ENCODE data around the gene SUPT3H.
"Not testable (repeated sequence)": the region's sequence is repeated elsewhere in the genome, so short reads cannot be mapped to it uniquely, and the experiment has no call there.

The SUPT3H gene

DNA sequence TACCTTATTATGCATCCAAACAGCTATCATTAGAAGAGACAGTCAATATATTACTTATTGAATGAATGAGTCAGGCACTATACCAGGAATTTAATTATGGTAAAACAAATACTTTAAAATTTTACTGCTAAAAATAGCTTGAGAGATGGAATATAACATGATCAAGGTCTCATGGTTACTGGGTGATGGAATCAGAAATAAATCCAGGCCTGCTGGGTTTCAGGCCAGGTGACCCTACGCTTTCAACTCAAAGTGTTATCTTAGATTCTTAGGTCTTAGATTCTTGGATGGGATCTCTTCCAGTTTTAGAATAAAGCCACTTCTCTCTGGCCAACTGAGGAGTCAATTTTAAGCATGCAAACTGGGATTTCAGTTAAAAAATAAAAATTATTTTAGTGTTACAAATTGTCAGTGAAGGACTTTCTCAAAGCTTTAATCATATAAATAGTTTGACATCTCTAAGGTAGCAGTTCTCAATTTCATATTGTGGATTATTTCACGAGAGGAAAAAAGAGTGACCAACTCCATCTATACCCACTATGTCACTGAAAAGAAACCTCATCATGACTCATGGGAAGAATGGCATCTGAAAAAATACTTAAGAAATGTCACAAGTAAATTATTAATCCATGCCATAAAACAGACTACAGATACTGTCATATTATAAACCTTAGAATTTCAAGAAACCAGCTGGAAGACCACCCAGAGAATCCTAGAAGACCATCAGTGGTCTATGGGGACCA is 333.1 kb downstream of the SUPT3H start:
- DNase-seq, result no peak

DNA sequence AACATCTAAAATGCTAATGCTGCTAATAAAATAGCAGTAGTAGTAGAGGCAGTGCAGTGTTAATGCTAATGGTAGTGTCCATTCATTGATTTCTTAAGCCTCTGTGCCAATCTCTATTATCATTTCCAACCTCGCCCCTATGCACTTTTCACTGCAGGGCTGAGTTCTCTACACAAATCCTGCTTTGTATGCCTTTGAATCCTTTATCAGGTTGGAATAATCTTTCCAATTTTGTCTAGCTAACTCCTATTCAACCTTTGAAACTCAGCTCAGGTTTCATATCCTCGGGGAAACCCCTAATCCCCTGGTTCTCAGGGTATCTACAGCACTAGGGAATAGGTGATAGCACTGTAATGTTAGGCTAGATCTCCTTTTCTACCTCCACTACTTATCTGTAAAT is 333.6 kb downstream of the SUPT3H start:
- no peak for DNase-seq

DNA sequence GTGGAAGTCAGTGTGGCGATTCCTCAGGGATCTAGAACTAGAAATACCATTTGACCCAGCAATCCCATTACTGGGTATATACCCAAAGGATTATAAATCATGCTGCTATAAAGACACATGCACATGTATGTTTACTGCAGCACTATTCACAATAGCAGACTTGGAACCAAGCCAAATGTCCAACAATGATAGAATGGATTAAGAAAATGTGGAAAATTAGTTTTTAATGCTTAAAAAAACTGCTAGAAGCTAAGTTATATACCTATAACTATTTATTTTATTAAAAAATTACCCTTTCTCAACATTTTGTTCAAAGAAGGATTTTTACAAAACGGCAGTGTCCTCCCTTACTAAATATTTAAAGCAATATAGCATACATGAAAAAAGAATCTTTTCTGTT is 335.1 kb downstream of the SUPT3H start:
- DNase-seq, result not testable (repeated sequence)

DNA sequence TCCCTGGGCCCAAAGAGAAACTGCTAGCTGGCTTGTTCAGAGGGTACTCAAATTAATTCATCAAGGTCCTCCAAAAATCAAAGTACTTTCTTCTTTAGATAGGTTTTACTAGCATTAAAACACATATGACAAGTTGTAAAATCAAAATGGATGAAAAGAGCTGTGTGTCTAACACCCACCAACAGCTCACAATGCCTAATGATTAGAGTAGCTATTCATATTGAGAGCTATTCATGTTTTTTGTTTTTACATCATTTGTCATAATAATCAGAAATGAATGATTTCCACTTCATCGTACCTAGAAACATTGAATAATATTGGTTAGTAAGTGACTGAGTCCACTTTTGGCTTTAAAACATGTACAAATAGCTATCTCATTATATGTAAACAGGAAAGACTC is 339.5 kb downstream of the SUPT3H start:
- no peak for DNase-seq

DNA sequence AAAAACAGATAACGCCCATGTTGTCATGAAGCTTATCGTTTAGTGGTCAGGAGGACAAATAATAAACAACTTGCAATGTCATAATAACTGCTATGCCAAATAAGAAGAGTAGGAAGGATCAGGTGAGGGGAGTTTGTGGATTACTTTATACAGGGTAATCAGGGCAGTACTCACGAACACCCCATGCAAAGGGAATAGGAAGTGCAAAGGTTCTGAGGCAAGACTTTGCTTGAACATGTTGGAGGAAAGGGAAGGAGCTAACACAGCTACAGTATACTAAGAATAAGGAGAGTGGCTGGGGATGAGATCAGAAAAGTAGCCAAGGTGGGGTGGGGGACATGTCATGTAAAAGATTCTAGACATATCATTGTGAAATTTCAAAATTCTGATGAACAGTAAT is 341.6 kb downstream of the SUPT3H start:
- DNase-seq, result no peak

DNA sequence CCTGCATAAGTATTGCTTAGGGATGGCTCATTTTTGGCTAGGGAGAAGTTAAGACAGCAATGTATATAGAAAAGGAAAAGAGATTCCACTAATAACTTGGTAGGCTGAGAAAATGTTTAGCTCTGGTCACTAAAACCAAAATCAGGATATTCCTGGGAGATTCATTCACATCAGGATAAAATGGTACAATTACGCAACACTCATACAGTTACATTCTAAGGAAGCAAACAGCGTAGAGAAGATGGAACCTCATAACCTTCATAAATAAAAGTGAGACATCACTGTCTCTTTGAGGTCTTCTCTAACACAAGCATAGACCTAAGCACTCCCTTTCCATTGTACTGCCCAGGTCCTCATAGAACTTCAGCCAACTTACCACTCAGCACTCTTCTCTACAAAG is 345.3 kb downstream of the SUPT3H start:
- DNase-seq, result no peak

DNA sequence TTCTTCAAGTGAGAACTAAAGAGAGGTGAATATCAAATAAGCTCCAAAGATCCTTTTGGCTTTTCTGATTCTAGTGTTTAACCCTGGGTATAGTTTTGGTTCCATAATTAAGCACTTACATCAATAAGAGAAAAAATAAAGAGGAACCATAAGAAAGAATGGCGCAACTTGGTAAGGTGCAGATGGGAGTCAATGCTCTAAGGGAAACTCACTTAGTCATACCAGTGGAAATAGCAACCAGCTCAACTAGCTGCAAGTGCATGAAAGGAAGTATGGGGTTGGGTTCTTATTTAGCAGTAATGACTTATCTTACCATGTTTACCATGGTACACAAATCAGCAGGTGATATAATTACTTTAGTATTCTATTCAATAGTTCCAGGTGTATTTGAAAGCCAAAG is 346.1 kb downstream of the SUPT3H start:
- DNase-seq, result no peak

DNA sequence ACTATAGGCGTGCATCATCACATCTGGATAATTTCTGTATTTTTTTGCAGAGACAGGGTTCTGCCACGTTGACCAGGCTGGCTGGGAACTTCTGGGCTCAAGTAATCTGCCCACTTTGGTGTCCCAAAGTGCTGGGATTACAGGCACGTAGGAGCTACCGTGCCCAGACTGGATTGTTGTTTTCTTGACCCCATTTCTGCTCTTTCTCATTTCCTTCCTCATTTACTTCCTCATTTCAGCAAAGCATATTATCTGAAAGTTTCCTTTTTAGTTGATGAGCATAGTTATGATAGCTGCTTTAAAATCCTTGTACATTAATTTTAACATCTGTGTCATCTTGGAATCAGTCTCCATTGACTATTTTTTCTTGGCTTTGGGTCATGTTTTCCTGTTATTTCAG is 350.6 kb downstream of the SUPT3H start:
- no peak for DNase-seq

DNA sequence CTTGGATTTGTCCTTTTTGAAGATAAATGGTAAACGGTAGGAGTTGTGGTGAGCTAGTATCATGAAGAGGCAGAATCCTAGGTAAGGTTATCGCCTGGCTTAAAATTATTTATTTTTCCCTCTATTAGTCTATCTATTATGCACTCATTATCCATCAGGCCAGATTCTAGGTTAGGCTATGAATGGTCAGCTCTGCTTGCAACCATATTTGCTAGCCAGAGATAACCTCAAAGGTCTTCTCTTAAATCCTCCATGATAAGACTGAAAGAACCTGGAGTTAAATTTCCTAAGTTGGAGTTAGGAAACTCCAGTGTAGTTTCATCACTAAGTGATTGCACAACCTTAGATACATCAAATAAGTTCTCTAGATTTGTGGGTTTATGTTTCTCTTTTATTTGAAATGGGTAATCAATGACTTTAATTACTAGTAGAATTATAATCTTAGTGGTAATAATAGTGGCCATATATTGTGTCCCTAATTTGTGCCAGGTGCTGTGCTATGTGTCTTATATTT is 351.7 kb downstream of the SUPT3H start:
- DNase-seq, result no peak

DNA sequence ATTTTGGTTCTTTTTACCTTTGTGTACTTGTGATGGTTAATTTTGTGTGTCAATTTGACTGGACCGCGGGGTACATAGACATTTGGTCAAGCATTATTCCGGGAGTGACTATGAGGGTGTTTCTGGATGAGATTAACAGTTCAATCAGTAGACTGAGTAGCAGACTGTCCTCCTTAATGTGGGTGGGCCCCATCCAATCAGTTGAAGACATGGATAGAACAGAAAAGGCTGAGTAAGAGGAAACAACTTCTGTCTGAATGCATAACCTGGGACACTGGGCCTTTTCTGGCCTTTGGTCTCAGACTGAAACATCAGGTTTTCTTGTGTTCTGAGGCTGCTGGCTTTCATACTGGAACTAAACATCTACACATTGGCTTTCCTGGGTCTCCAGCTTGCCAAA is 353.1 kb downstream of the SUPT3H start:
- DNase-seq, result no peak

DNA sequence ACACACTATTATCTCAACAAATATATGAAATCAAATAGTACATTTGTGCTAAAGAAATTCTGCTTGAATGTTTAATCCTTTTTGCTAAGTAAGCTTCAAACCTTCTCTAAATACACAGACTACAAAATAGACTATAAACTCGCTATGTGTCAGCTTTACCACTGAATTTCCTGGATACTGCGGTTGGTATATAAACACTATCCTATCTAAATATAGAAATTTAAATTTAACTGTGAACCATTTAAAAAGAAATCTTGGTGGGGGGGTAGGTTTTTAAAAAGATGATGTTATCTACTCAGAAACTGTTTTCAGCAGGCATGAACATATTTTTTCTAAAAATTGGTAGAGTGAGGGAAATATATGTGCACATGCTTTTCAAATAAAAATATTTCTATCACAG is 356.1 kb downstream of the SUPT3H start:
- no peak for DNase-seq

DNA sequence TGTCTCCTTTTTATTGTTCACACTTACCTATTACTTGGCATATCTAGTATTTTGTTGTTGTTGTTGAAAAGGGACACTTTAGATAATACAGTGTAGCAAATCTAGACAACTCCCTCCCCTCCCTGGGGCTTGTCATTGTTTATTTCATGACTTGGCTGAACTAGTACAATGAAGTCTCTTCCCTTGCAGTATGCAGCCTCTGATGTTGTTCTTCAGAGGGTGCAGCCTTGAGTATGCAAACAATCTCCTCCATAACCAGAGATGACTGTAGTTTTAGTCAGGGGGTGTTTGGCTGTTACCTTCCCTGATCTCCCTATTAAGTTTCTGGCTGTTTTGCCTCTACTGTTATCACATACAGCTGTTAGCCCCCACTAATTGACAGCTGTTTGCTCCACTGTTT is 365.0 kb downstream of the SUPT3H start:
- no peak for DNase-seq

DNA sequence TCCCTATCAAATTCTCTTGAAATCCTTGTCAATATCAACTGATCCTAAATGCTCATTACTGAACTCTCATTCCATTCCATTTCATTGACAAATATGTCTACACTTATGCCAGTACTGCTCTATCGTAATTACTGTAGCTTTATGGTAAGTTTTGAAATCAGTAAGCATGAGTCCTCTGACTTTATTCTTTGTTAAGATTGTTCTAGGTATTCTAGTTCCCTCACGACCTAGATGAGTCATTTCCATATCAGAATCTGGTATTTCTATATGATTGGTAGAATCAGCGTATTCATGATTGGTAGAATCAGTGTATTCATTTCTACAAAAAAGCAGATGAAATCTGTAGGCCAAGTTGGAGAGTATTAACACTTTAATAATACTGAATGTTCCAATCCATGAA is 368.2 kb downstream of the SUPT3H start:
- no peak for DNase-seq

DNA sequence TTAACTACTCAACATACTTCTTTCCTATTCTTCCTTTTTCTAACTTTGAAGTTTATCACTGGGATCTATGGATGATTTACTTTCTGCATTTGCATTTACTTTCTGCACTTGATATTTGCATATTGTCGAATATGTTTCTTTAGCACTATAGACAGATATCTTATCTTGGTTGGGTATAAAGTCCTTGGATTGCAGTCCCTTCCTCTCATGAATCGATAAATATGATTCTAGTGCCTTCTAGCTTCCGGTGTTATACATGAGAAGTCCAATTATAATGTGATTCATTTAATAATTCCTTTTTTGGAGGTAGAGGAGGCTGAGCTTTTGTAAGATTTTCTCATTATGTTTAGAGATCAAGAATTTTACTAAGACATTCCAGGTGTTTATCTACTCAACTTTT is 370.8 kb downstream of the SUPT3H start:
- DNase-seq, result no peak

DNA sequence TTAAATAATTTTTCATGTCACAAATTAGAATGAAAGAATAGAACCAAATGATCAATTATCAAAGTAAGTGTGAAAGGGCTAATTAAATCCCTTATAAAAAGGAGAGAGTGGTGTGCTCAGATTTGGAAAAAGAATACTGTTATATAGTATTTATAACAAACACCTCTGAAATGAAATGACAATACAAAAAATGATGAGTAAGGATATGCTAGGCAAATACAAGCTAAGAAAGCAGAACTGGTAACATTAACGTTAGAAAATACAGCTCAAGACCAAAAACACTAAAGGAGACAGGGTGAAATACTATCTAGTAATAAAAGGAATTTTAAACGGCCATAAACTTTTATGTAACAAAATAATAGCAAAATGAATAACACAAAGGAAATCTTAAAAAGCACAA is 373.8 kb downstream of the SUPT3H start:
- no peak for DNase-seq

DNA sequence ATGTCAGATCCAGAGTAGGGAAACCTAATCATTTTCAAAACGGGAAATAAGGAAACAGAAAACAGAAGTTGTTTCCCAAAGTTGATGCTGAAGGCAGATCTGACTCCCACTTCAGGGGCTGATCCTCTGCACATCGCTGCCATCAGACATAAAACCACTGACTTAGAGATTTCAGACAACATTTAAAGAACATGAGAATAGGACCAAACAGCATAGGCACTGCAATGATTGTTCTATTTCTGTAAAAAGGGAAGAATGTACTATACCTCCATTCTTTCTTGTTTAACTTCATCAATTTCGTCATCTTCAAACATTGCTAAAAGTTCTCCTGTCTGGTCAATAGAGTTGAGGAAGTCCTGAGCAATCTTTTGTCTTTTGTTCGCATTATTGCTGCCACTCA is 374.3 kb downstream of the SUPT3H start:
- DNase-seq, result no peak

DNA sequence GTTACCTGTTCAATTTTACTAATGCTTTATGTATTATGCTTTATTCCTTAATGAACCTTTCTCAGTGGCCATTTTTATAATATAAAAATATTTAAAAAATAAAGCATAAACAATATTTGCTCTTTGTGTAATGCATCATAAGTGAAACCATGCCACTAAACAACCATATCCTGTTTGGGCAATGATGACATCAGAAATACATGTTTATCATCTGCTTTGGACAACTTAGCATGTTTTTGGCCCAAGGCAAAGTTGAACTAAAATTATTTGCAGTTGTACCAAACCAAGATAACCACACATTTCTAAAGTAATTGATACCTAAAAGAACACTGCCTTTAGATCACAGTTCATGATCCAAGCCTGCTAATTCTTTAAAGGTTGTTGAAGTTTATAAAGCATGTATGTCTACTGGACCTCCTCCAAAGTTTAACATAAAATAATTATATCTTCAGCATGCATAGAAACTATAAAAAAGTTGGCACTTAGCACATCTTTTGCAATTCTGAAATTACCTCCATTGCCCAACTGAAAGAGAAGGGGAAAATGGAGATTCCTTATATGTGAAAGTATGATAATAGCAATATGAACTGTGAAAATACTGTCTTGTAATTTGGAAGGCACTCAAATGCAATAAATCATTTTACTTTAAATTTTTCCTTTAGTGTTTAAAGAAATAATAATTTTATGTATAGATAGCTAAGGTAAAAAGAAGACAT is 375.2 kb downstream of the SUPT3H start:
- DNase-seq, result no peak

DNA sequence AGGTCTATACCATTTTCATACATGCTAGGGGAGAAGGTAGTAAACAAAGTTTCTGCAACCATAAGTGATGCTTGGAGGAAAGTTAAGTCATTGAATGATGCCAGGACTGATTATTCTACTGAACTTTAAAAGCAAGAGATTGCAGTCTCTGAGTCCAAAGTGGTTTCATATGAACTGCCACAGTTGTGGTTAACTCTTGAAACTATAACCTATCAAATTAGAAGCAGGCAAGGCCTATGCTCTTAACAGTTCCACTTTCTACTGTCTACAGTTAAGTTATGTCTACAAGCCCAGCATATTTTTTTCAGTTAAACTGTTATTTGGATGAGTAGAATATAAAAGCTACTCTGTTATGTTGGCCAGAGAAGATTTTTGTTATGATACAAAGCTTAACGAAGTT is 376.1 kb downstream of the SUPT3H start:
- no peak for DNase-seq

DNA sequence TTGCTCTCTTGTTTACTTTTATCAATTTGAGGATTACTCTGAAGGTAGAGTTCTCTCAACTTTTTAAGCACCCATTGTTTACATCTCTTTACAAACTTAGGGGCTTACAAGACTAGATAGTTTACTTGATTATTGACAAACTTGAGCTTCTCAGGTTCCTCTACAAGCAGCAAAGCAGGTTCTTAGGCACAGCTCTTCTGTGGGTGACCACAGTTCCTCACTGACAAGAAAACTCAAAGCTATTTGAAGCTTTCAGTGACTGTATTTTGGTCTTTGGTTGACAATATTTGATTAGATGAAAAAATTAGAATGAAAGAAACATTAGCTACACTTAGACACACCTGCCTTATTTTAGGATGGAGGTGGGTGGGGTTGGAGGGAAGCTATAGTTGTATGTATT is 376.9 kb downstream of the SUPT3H start:
- no peak for DNase-seq

DNA sequence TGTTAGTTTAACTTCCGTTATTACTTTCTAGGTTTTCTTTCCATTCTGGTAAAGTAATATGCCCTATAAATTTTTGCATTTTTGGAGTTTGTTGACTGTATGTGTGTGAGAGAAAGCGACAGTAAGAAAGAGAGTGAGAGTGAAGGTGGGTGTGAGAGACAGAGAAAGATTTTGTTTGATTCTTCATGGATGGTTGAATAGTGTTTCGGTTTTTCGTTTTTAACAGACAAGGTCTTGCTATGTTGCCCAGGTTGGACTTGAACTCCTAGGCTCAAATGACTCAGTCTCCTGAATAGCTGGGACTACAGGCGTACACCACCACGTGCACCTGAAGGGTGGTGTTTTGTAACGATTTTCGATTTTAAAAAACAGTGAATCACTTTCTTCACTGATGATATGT is 378.7 kb downstream of the SUPT3H start:
- DNase-seq, result no peak

DNA sequence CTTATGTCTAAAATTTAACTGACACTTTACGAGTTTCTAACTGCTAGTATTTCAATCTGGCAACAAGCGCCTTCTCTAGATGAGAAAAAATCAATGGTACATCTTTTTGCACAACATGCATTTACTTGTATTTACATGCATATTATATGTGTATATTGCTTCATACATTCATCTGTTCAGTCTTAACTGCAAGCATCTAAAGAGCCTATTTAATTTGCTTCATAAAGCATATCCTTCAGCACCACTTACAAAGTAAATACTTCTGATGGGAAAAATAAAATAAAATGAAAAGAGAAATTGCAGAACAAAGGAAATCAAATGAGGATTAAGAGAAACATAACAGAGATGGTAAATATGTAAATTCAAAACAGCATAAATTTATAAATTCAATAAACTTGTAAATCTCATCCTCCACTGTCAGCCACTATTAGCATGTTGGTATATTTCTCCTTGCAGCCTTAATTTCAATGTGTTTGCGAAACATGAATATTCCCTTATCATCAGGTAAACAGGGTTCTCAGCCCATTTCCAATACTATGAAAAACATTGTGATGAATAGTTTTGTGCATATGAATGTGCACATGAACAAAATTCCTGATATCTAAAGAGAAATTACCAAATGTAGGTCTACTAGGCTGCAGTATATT is 382.1 kb downstream of the SUPT3H start:
- no peak for DNase-seq

DNA sequence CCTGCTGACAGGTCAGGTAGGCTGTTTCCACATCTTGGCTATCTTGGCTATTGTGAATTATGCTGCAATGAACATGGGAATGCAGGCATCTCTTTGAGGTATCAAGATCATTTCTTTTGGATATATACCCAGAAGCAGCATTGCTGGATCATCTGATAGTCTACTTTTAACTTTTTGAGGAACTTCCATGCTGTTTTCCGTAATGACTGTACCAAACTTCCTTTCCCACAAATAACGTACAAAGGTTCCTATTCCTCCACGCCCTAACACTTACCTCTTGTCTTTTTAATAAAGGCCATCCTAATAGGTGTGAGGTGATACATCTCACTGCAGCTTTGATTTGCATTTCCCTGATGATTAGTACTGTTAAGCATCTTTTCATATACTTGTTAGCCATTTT is 388.3 kb downstream of the SUPT3H start:
- DNase-seq, result no peak

DNA sequence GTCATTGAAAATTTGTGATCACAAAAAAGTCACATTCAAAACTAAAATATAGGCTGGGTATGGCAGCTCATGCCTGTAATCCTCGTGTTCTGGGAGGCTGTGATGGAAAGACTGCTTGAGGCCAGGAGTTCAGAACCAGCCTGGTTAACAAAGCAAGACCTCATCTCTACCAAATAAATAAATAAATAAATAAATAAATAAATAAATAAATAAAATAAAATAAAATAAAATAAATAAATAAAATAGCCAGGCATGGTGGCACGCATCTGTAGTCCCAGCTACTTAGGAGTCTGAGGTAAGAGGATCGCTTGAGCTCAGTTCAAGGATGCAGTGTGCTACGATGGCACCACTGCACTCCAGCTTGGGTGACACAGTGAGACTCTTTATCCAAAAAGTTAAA is 392.7 kb downstream of the SUPT3H start:
- no peak for DNase-seq
